HG03108 (cell line): Measurements from ENCODE around the gene DHRS1.

Experiments
- ATAC-seq: cut with Tn5 transposase; IDR thresholded peaks from one replicate; pipeline ENCODE4 v1.9.1; 2021; ENCODE audit warnings: moderate library complexity; ENCODE audit not compliant: unreplicated experiment

Gene DHRS1

GRCh38 chr14:24310646-24311604 lies 11.3 kb upstream of the DHRS1 start, which contains the start of gene LTB4R:
Gene LTB4R (plus strand): TSS chr14:24311502. CDS start chr14:24315652, 4,150 bp downstream.
- ATAC-seq, result peak; percentile 64

GRCh38 chr14:24310265-24310645 lies 10.7 kb upstream of the DHRS1 start:
- no peak for ATAC-seq

- no peak for ATAC-seq
Measured at GRCh38 chr14:24309538-24310264, 10.1 kb upstream of the DHRS1 start, which contains the start of gene LTB4R2. Gene LTB4R2 (plus strand): TSS chr14:24310140. CDS start chr14:24310665, 525 bp downstream.

- no peak for ATAC-seq
Measured at GRCh38 chr14:24308342-24309124, 9.0 kb upstream of the DHRS1 start.

- no peak for ATAC-seq
Measured at GRCh38 chr14:24307575-24308341, 8.2 kb upstream of the DHRS1 start, which contains the start of gene CIDEB. Gene CIDEB (minus strand): TSS chr14:24307977. CDS start chr14:24307858, 119 bp downstream.

- ATAC-seq, result no peak
Measured at GRCh38 chr14:24307156-24307574, 7.6 kb upstream of the DHRS1 start.

- no peak for ATAC-seq
Measured at GRCh38 chr14:24304019-24304387, 4.4 kb upstream of the DHRS1 start.

- no peak for ATAC-seq
Measured at GRCh38 chr14:24300326-24300980, 873 bp upstream of the DHRS1 start.

- ATAC-seq, result no peak
Measured at GRCh38 chr14:24298892-24299254, 707 bp downstream of the DHRS1 start.

GRCh38 chr14:24297190-24297964 lies 2.2 kb downstream of the DHRS1 start:
- peak; percentile 18 for ATAC-seq

DNA sequence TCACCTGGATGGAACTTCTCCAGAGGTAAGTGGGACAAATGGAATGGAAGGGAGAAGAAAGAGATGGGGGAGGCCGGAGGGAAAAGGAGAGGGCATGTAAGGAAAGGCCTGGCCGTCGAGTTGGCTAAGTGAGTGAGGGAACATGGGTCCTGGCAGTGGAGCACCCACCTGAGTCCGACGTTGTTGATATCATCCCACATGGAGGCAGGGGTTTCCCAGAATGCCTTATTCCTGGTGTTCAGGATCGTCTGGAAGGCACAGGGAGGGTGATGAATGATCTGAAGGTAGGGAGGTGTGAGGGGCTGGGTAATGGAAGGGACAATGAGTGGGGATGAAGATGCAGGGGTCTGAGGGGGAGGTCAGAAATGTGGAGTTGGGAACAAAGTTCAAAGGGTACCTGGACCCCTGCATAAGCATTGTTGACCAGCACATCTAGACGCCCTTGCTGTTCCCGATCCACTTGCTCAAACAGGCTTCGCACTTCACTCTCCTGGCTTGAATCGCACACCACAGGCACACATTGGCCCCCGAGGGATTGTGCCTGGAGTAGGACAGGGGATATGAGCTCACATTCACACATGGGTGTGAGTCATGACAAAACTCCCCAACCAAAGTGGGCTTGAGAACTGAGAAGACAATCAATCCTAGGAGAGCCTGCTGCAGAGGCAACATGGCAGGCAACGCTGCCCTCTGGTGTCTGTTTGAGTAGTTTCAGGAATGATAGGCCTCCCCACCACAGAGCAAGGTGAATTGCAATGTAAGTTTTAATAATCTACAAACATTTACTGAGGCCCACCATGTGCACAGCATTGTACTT lies 3.0 kb downstream of the DHRS1 start:
- peak; percentile 40 for ATAC-seq

DNA sequence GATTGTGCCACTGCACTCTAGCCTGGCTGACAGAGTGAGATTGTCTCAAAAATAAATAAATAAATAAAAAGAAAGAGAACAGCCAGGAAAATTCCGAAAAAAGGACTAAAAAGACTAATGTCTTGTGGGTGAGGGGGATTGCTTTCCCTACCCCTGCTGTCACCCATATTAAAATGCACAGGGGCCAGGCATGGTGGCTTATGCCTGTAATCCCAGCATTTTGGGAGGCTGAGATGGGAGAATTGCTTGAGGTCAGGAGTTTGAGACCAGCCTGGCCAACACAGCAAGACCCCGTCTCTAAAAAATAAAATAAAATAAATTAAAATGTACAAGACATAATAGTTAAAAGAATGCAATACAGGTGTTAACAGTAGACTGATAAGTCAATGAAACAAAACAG lies 6.1 kb downstream of the DHRS1 start:
- no peak for ATAC-seq

GRCh38 chr14:24292118-24292807 lies 7.3 kb downstream of the DHRS1 start:
- ATAC-seq, result no peak

GRCh38 chr14:24291446-24292117 lies 8.0 kb downstream of the DHRS1 start:
- no peak for ATAC-seq

DNA sequence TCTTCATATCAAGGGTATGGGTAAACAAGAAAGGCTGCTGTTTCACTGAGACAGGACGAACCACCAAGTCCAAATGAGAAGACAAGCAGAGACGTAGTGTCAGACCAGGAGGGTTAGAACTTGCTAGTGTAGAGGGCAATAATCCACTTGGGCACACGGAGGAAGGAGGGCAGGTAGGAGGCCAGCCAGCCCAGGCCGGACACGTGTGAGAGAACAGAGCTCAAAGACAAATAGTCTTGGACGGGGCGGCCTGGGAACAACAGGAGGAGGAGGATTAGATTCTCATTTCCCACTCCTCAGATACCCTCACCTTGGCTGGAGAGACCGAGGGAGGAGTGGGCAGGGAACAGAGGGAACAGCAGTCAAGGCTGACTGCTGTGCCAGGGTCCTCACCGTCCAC lies 8.8 kb downstream of the DHRS1 start:
- ATAC-seq, result no peak

GRCh38 chr14:24289649-24290280 lies 9.8 kb downstream of the DHRS1 start:
- peak; percentile 86 for ATAC-seq
